Liver (tissue), 3 donors: ENCODE measurements around the gene RNF135.

Experiments
- EGR1 ChIP-seq, 2 donors: IDR thresholded peaks; 2 replicates each; pipeline ENCODE4 v1.6.1; 2016 to 2018; ENCODE audit warnings: antibody characterized with exemption in 2 of 2, low read depth in 2 of 2
- FOXA1 ChIP-seq: IDR thresholded peaks from 2 replicates; pipeline ENCODE4 v1.6.1; 2016; ENCODE audit warnings: antibody characterized with exemption
- GABPA ChIP-seq, 2 donors: IDR thresholded peaks in 1 of 2; conservative IDR thresholded peaks in 1 of 2; 2 replicates each; pipeline ENCODE4 v1.6.1; 2016; ENCODE audit warnings: antibody characterized with exemption in 2 of 2, mild to moderate bottlenecking in 1 of 2, moderate library complexity in 1 of 2
- HNF4G ChIP-seq: IDR thresholded peaks from 2 replicates; pipeline ENCODE4 v1.6.1; 2016; ENCODE audit warnings: antibody characterized with exemption
- JUND ChIP-seq, 2 donors: IDR thresholded peaks; 2 replicates each; pipeline ENCODE4 v1.6.1; 2016; ENCODE audit warnings: antibody characterized with exemption in 2 of 2
- RAD21 ChIP-seq, 2 donors: IDR thresholded peaks; 2 replicates each; pipeline ENCODE4 v1.6.1; 2016; ENCODE audit warnings: antibody characterized with exemption in 2 of 2, mild to moderate bottlenecking in 2 of 2
- SP1 ChIP-seq: IDR thresholded peaks from 2 replicates; pipeline ENCODE4 v1.6.1; 2018; ENCODE audit warnings: antibody characterized with exemption, mild to moderate bottlenecking
- TAF1 ChIP-seq: conservative IDR thresholded peaks from 2 replicates; pipeline ENCODE4 v1.6.1; 2016; ENCODE audit warnings: antibody characterized with exemption, mild to moderate bottlenecking
- YY1 ChIP-seq: IDR thresholded peaks from 2 replicates; pipeline ENCODE4 v1.6.1; 2016; ENCODE audit warnings: antibody characterized with exemption, mild to moderate bottlenecking
- TF ChIP-seq, protein P1 (sequence below): fragments of 150-350 bp; IDR thresholded peaks from 2 replicates; pipeline ENCODE4 v1.5.1; 2017; ENCODE audit warnings: improper control_type of control experiment, low read depth, low read length; ENCODE audit not compliant: missing input control
- TF ChIP-seq, protein P2 (sequence below): IDR thresholded peaks from 2 replicates; pipeline ENCODE4 v1.6.1; 2016; ENCODE audit warnings: antibody characterized with exemption
- TF ChIP-seq, protein P3 (sequence below): IDR thresholded peaks from 2 replicates; pipeline ENCODE4 v1.6.1; 2016; ENCODE audit warnings: antibody characterized with exemption
- TF ChIP-seq, protein P4 (sequence below): IDR thresholded peaks from 2 replicates; pipeline ENCODE4 v1.6.1; 2016; ENCODE audit warnings: antibody characterized with exemption, mild to moderate bottlenecking
- donor health status: healthy.
- donor health status: healthy.

DNA sequence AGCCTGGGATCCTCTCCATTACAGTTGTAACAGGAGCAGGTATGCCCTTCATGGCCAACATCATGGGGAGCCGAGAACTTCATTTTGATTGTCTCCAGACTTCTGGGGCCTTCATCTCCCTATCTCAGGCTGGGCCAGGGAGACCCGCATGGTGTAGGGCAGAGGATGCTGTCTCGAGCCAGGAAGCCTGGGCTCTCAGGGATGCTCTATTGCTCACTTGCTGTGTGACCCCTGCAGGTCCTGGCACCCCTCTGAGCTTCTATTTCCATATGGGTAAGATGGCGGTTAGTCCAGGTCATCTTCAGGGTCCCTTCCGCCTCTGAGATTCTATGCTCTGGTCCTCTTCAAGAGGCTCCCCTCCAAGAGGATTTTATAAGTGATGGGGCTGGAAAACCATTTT is 20.6 kb upstream of the RNF135 start:
- no peak for TF ChIP-seq TAF1
- TF ChIP-seq, protein P1, sequence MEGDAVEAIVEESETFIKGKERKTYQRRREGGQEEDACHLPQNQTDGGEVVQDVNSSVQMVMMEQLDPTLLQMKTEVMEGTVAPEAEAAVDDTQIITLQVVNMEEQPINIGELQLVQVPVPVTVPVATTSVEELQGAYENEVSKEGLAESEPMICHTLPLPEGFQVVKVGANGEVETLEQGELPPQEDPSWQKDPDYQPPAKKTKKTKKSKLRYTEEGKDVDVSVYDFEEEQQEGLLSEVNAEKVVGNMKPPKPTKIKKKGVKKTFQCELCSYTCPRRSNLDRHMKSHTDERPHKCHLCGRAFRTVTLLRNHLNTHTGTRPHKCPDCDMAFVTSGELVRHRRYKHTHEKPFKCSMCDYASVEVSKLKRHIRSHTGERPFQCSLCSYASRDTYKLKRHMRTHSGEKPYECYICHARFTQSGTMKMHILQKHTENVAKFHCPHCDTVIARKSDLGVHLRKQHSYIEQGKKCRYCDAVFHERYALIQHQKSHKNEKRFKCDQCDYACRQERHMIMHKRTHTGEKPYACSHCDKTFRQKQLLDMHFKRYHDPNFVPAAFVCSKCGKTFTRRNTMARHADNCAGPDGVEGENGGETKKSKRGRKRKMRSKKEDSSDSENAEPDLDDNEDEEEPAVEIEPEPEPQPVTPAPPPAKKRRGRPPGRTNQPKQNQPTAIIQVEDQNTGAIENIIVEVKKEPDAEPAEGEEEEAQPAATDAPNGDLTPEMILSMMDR = no peak
- TF ChIP-seq JUND (IDR thresholded peaks at IDR 0.05) = no peak
- no peak for TF ChIP-seq EGR1 (IDR thresholded peaks at IDR 0.05; ENCODE audit: low read depth in 2 of 2)
- TF ChIP-seq, protein P2, sequence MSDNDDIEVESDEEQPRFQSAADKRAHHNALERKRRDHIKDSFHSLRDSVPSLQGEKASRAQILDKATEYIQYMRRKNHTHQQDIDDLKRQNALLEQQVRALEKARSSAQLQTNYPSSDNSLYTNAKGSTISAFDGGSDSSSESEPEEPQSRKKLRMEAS = no peak
- no peak for TF ChIP-seq FOXA1
- TF ChIP-seq, protein P3, sequence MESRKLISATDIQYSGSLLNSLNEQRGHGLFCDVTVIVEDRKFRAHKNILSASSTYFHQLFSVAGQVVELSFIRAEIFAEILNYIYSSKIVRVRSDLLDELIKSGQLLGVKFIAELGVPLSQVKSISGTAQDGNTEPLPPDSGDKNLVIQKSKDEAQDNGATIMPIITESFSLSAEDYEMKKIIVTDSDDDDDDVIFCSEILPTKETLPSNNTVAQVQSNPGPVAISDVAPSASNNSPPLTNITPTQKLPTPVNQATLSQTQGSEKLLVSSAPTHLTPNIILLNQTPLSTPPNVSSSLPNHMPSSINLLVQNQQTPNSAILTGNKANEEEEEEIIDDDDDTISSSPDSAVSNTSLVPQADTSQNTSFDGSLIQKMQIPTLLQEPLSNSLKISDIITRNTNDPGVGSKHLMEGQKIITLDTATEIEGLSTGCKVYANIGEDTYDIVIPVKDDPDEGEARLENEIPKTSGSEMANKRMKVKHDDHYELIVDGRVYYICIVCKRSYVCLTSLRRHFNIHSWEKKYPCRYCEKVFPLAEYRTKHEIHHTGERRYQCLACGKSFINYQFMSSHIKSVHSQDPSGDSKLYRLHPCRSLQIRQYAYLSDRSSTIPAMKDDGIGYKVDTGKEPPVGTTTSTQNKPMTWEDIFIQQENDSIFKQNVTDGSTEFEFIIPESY = no peak
- no peak for TF ChIP-seq HNF4G
- TF ChIP-seq SP1 = no peak
- no peak for TF ChIP-seq RAD21 (IDR thresholded peaks at IDR 0.05)
- TF ChIP-seq GABPA (IDR thresholded peaks at IDR 0.05 in 1 of 2, conservative IDR thresholded peaks at IDR 0.05 in 1 of 2) = no peak
- TF ChIP-seq, protein P4, sequence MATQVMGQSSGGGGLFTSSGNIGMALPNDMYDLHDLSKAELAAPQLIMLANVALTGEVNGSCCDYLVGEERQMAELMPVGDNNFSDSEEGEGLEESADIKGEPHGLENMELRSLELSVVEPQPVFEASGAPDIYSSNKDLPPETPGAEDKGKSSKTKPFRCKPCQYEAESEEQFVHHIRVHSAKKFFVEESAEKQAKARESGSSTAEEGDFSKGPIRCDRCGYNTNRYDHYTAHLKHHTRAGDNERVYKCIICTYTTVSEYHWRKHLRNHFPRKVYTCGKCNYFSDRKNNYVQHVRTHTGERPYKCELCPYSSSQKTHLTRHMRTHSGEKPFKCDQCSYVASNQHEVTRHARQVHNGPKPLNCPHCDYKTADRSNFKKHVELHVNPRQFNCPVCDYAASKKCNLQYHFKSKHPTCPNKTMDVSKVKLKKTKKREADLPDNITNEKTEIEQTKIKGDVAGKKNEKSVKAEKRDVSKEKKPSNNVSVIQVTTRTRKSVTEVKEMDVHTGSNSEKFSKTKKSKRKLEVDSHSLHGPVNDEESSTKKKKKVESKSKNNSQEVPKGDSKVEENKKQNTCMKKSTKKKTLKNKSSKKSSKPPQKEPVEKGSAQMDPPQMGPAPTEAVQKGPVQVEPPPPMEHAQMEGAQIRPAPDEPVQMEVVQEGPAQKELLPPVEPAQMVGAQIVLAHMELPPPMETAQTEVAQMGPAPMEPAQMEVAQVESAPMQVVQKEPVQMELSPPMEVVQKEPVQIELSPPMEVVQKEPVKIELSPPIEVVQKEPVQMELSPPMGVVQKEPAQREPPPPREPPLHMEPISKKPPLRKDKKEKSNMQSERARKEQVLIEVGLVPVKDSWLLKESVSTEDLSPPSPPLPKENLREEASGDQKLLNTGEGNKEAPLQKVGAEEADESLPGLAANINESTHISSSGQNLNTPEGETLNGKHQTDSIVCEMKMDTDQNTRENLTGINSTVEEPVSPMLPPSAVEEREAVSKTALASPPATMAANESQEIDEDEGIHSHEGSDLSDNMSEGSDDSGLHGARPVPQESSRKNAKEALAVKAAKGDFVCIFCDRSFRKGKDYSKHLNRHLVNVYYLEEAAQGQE = no peak
- no peak for TF ChIP-seq YY1
